SIG-M5 treated with dmso at 0.1 percent for 504 hours (cell line): ENCODE results near the gene LIPA.
A peak's percentile ranks its signal among the peaks of the same experiment; 100 is the strongest.
"Not testable (repeated sequence)": the region's sequence is repeated elsewhere in the genome, so short reads cannot be mapped to it uniquely, and the experiment has no call there.

Experiments used
- DNase-seq: peaks from one replicate; lab custom pipeline; 2025; ENCODE audit not compliant: unreplicated experiment; lab: John Stamatoyannopoulos, UW

Gene LIPA

DNA sequence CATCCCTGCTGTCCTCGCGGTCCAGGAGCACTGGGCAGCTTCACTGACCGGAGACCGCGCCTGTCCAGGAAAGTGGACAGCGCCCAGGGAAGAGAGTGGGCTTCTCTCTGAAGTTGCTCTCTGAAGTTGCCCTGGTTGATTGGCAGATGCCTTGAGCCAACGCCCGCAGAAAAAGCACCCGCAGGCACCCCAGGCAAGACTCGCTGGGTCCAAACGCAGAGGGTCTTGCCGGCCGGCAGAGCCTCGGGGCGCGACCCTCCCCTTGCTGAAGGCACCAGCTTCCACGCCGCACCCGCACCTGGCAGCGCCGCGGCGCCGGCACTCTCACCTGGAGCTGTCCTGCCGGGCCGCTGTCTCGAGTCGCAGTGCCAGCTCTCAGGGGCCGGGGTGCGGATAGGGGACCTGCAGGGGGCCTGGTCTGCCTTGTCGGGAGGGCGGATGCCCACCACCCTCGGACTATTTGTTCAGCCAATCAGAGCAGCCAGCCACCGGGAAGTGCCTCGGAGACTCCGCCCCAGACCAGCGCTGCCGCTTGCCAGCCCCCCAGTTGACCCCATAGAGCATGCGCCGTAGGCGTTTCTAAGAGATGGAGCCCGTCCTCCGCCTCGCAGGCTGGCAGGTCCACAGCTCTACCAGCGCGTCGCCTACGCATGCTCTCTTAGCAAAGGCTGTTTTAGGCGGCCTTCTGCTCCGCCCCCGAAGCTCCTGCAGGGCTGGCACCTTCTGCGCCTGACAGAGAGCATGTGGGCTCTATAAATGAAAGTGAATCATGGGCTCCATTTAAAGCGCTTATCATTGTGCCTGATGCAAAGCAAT lies at the start of gene LIPA:
Gene LIPA, minus strand, starts transcription at position 367 of the 816 bp plus-strand sequence. CDS start 4,127 bp downstream, outside the sequence.
- DNase-seq, result peak; percentile 94

DNA sequence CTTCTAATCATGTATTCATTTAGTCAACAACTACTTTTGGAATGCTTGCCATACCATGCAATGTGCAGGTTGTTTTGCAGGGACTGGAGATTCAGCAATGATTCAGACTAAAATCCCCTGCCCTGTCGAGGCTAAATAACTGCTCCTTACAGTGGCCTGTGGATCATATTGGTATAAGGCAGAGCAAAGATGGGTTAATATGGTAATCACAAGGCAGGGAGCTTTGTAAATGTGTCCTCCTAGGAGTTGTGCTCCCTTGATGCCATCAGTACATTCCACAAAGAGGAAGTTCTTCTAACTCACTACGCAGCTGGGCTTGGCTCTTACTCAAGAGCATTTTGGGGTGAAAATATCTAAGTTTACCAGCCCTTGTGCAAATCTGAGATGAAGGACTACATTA lies 49.7 kb upstream of the LIPA start:
- peak; percentile 76 for DNase-seq

DNA sequence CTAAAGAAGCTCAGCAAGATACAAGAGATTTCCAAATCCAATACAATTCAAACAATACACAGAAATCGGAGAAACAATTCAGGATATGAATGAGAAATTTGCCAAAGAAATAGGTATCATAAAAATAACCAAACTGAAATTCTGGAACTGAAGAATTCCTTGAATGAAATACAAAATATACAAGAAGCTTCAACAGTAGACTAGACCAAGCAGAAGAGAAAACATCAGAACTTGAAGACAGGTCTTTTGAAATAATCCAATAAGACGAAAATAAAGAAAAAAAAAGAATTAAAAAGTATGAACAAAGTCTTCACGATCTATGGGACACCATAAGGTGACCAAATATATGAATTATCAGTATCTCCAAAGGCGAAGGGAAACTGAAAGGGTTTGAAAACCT lies 47.5 kb upstream of the LIPA start:
- no peak for DNase-seq

DNA sequence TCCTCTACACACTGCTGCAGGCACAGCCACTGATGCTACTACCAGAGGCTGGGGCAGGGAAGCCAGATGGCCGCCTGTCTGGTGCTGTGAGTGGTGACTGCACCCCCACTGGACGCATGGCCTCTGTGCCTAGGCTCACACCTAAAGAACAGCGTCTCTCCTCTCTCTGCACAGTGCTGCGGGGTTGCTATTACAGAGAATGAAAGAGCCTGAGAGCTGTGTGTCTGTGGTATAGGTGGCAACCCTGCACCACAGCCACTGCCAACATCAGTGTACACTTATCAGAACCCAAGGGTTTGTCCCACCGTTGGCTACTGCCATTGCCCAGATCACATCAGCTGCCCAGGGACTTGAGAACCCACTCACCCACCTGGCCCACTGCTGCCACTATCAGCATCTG lies 46.2 kb upstream of the LIPA start:
- no peak for DNase-seq

DNA sequence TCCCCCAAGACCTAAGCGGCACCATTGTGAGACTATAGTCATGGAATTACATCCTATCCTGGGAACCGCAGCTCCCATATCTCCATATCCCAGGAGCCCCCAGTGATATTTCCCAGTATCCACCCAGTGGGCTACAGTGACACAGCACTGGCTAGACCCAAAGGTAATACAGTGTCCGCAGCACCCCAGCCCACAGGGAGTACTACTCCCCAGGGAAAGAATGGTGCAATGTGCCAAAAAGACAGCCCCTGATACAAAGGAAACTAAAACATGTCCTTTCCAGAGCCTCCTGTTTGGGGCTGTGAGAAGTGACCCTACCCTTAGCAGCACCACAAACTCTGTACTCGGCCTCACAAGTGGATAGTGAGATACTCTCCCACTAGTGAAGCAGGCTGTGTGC lies 45.8 kb upstream of the LIPA start:
- no peak for DNase-seq

DNA sequence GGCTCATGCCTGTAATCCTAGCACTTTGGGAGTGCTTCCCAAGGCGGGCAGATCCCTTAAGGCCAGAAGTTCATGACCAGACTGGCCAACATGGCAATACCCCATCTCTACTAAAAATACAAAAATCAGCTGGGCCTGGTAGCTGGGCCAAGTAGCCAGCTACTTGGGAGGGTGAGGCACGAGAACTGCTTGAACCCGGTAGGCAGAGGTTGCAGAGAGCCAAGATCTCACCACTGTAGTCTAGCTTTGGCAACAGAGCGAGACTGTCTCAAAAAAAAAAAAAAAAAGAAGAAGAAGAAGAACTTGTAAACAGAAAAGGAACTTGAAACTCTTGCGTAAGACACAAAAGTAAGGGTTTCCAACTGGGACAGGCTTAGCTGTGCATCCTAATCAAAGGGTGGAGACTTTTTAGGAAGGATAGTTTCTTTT lies 44.7 kb upstream of the LIPA start:
- peak; percentile 75 for DNase-seq

DNA sequence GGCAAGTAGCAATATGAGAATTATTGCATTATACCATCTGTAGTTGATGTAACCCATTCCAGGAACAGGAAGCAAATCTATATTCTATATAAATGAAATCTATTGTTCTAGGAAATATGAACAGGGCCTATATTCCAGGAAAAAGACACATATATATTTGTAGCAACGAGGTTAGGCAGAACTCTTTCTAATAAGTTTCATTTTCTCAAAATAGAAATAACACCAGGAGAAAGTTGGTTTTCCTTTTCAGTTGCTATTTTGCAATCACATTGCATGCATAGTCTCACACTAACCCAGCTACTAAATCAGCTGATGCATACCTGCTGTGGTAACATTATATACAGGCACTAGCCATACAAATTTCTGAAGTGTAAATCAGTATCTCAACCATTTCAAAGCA lies 44.0 kb upstream of the LIPA start:
- peak; percentile 17 for DNase-seq

DNA sequence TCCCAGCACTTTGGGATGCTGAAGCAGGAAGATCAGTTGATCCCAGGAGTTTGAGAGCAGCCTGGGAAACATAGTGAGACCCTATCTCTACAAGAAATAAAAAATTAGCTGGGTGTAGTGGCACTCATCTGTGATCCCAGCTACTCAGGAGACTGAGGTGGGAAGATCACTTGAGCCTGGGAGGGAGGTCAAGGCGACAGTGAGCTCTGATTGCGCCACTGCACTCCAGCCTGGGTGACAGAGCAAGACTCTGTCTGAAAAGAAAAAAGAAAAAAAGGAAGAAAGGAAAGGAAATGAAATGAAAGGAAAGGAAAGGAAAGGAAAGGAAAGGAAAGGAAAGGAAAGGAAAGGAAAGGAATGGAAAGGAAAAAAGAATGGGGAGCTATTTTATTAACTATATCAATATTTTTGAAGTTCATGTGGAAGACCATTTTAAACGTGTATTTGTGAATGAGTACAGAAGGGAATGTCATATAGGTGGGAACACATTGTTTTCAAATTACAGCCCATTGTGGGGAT lies 43.2 kb upstream of the LIPA start:
- no peak for DNase-seq

DNA sequence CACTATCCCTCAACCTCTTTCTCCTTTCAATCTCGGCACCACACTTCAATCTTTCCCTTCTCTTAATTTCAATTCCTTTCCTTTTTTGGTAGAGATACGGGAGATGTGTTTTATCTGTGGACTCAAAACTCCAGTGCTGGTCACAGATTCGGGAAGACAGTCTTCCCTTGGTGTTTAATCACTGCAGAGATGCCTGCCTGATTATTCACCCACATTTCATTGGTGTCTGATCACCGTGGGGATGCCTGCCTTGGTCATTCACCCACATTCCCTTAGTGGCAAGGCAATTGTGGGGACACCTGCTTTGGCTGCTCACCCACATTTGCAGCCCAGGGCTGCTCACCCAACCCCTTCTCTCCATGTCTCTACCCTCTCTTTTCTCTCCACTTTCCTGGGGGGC lies 33.7 kb upstream of the LIPA start:
- not testable (repeated sequence) for DNase-seq

DNA sequence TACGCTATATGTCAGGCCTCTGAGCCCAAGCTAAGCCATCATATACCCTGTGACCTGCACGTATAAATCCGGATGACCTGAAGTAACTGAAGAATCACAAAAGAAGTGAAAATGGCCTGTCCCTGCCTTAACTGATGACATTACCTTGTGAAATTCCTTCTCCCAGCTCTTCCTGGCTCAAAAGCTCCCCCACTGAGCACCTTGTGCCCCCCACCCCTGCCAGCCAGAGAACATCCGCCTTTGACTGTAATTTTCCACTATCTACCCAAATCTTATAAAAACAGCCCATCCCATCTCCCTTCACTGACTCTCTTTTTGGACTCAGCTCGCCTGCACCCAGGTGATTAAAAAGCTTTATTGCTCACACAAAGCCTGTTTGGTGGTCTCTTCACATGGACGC lies 33.1 kb upstream of the LIPA start:
- not testable (repeated sequence) for DNase-seq

DNA sequence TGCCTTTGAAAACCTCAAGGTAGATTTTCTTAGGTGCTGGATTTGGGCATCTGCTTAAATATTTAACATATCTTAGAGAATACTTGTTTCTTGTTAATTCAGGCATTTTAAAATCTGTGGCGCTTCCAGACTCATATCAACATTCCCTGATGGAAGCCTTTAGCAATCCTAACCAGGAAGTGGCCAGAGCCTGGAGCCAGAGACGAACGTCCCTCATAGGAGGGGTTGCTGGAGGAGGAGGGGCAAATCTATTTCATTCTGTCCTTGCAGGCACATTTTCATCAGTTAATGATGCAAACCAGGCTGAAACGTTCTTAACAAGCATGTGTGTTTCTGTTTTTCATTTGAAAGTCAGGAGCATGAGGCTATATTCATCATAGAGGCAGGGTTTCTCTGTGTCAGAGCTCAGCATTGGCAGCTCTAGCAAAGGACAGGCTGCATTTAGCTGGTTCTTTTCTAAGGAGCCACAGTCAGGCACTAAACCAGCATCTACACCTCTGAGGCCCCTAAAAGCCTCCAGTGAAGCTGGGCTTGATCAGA lies 32.4 kb upstream of the LIPA start:
- DNase-seq, result no peak

DNA sequence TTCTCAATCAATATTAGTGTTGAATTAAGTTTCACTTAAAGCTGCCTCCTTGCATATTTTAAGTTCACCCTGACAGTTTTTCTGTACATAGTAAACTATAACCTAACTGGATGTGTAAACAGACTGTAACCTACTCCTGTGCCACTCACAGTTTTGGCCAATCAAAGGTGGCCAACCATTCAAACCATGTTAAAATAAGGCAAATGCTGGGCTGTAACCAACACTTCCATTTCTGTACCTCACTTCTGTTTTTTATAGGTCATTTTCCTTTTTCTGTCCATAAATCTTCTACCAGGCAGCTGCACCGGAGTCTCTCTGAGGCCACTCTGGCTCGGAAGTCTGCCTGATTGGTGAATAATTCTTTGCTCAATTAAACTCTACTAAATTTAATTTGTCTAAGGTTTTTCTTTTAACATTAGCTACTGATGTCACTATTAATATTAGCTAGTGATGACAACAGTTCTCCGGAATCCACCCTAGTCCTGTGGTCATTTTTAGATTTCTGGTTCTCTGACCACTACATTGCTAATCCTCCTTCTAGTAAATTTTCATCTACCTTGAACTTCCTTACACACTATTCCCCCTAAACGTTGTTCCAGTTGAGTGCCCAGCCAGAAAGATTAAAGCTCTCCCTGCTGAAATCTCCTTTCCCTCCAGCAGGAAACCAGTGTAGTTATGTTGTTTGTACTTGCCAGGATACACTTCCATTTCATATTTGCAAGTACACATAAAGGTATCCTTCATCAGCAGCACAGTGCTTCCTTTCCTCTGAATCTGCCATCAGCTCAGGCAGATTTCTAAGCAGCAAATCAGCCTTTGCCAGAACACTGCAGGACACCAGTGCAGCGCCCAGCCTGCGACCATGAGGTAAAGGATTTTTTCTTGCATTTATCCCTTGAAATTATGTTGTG lies 31.7 kb upstream of the LIPA start:
- DNase-seq, result no peak

DNA sequence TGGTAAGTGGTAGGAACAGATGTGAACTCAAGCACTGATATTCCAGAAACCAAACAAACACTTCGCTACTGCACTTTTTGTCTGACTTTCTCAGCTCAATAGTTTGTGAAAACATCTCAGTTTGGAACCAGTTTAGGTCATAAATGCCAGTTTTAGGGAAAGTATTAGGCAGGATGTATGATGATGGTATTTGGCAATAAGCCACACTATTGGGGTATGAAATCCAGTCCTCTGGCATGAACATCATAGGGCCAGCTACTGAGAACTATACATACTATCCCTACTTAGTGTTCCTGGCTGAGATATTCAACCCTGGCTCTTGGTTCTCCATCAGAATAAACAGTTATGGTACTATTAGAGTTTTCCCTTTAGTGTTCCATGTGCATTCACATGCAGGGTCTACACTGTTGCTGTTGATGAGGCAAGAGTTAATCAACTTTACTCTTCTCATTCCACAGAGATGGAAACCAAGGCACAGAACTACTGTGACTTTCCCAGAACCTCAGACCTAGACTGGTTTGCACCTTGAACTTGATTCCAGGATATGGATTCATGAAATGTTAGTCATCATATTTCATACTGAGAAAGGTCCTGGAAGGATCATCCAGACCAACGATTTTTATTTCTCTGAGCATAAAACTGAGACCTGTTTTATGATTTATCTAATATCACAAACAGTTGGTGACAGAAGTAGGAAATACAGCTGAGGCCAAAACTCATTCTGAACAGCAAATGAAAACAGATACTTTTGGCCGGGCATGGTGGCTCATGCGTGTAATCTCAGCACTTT lies 30.2 kb upstream of the LIPA start:
- no peak for DNase-seq

DNA sequence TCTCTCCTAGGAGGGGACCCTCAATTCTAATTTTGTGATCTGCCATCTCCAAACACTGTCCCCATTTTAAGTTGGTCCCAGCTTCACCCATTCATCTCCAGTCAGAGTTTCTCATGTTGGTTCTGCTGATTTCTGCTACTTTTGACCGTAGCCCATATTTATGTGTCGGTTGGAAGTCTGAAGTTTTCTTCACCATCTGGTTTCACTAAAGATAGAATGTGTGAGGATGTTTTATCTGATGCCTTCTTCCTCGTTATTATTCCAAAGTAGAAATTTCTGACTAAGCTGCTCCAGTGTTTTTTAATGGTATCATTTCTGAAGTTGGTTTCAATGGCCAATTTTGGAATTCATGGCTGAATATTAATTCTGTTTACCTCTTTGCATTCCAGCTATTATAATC lies 28.9 kb upstream of the LIPA start:
- no peak for DNase-seq

DNA sequence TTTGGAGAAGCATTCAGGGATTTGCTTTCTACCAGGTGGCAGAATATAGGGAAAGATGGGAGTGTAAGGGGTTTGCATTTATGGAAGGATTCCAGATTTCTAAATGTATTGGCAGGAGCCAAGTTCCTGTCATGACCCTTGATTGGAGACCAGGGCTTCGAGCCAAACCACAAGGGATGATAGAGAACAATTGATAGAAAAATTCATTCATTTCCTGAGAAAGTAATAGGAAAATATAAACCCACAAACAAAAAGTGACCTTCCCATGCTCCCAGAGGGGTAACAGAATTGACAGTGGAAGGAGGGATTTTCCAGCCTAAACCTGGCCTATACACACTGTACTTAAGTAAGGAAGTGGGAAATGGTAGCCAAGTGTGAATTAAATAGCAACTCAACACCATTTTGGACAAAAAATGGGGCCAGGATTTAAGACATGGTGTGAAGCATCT lies 27.9 kb upstream of the LIPA start:
- no peak for DNase-seq

DNA sequence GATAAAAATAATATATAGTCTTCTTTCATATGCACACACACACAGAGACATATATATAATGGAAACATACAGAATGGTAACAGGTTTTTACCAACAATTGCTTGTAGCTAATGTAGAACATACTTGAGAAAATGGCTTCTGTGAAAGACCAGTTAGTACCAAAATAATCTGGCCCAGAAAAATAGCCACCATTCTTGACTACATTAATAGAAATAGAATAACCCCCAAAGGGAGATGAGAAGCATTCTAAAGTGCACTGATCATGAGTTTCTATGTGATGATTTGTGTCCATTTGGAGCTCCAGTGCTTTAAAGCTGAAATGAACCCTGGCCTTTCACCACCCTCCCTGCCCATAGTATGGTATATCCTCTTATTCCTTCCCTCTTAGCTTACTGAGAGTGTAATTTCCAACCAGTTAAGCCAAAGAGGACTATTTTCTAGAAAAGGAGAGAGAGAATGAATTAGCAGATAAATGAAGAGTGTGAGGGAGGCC lies 27.4 kb upstream of the LIPA start:
- no peak for DNase-seq

DNA sequence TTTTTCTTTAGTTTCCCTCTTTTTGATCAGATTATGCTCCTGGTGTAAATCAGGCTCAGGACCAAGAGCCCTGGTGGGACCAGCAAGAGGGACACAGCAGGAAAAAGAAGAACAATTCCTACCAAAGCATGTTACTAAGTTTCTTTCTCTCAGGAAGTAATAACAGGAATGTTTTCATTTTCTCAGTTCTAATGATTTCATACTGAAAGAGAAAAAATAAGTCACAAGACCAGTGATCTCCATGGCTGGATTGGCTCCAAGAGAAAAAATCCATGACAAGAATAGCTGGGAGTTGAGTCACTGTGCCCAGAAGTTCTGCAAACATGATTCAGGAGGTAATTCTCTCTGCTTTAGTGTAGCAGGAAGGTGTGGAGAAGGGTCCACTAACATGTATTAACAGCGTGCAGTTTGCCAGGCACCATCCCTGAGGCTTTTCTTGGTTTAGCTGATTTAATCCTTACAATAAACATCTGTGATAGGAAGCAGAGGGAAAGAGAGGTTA lies 26.5 kb upstream of the LIPA start:
- peak; percentile 16 for DNase-seq

DNA sequence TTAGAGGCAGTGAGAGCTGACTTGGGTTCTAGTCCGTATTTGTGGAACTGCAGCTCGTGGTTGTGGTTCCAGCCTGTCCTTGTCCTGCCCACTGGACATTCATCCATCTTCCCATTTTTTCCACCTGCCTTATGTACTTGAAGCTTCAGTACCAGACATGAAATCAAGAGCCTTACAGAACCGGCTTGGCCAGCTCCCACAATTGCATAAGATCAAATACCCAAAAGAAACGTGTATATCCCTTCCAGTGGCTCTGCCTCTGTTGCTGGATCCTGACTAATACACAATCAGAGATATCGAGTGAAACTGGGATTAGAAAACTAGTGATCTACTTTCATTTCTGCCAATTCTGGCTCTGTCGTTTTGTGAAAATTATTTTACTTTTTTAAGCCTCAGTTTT lies 23.8 kb upstream of the LIPA start:
- DNase-seq, result no peak

DNA sequence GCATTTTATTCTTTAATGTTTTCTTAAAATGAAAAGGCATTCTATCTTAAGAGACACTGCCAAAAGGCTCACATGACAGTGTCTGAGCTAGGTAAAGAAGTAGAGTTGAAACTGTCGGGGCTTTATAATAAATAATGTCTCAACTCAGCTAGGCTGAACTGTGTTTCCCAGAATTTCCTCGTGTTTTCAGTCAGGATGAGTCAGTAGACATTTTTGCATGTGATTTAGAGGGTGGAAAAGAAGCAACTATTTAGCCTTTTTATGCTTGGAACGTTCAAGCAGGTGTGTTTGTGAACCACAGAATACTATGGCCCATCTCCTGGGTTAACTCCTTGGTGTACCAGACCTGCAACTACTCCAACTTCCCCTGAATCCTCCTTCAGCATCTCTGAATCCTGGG lies 23.4 kb upstream of the LIPA start:
- DNase-seq, result no peak

DNA sequence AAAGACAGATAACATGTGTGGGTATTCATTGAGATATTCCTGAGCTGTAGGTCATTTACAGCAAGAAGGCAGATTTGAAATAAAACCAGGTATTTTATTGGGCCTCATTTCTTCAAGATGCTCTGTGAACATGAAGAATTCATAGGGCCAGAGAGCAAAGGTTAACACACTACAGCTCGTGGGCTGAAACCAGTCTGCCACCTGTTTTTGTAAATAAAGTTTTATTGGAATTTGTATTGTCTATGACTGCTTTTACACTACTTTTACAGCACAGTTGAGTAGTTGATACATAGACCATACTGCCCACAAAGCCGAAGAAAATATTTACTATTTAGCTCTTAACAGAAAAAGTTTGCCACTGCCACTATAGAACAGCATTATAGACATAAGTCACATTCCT lies 22.1 kb upstream of the LIPA start:
- DNase-seq, result no peak
